ENCODE data around the gene FAAH2.
"Not testable (repeated sequence)": the region's sequence is repeated elsewhere in the genome, so short reads cannot be mapped to it uniquely, and the experiment has no call there.

FAAH2 gene

GRCh38 chrX:57286507-57287251, at the start of gene FAAH2:
Gene FAAH2, plus strand, starts transcription at chrX:57286706. Its CDS starts 120 bp downstream, at chrX:57286826.
- no peak for DNase-seq (ENCODE audit: low read depth)

- DNase-seq (ENCODE audit: low read depth): no peak
These were observed 44.5 kb upstream of the FAAH2 start for GRCh38 chrX:57241967-57242366.

GRCh38 chrX:57251965-57252364, 34.5 kb upstream of the FAAH2 start:
- no peak for DNase-seq (ENCODE audit: low read depth)

GRCh38 chrX:57265126-57265525, 21.4 kb upstream of the FAAH2 start:
- DNase-seq (ENCODE audit: low read depth): no peak

GRCh38 chrX:57266275-57266674, 20.2 kb upstream of the FAAH2 start:
- DNase-seq (ENCODE audit: low read depth): no peak

GRCh38 chrX:57266871-57267270, 19.6 kb upstream of the FAAH2 start:
- no peak for DNase-seq (ENCODE audit: low read depth)

GRCh38 chrX:57267308-57267707, 19.2 kb upstream of the FAAH2 start:
- no peak for DNase-seq (ENCODE audit: low read depth)

GRCh38 chrX:57270980-57271379, 15.5 kb upstream of the FAAH2 start:
- DNase-seq (ENCODE audit: low read depth): no peak

- no peak for DNase-seq (ENCODE audit: low read depth)
These were observed 3.9 kb upstream of the FAAH2 start for GRCh38 chrX:57282568-57282967.

- no peak for DNase-seq (ENCODE audit: low read depth)
These were observed 1.5 kb upstream of the FAAH2 start for GRCh38 chrX:57285001-57285400.

- no peak for DNase-seq (ENCODE audit: low read depth)
These were observed 2.6 kb downstream of the FAAH2 start for GRCh38 chrX:57289089-57289488.

GRCh38 chrX:57294961-57295360, 8.5 kb downstream of the FAAH2 start:
- no peak for DNase-seq (ENCODE audit: low read depth)

- not testable (repeated sequence) for DNase-seq (ENCODE audit: low read depth)
These were observed 9.2 kb downstream of the FAAH2 start for GRCh38 chrX:57295679-57296078.

GRCh38 chrX:57313583-57314215, 27.2 kb downstream of the FAAH2 start:
- no peak for DNase-seq (ENCODE audit: low read depth)

- DNase-seq (ENCODE audit: low read depth): no peak
These were observed 42.5 kb downstream of the FAAH2 start for GRCh38 chrX:57329008-57329407.

- DNase-seq (ENCODE audit: low read depth): not testable (repeated sequence)
These were observed 49.3 kb downstream of the FAAH2 start for GRCh38 chrX:57335790-57336189.

GRCh38 chrX:57353472-57354132, 67.1 kb downstream of the FAAH2 start:
- DNase-seq (ENCODE audit: low read depth): no peak

- DNase-seq (ENCODE audit: low read depth): no peak
These were observed 77.6 kb downstream of the FAAH2 start for GRCh38 chrX:57364145-57364544.

- DNase-seq (ENCODE audit: low read depth): no peak
These were observed 79.9 kb downstream of the FAAH2 start for GRCh38 chrX:57366430-57366829.

- DNase-seq (ENCODE audit: low read depth): no peak
These were observed 81.1 kb downstream of the FAAH2 start for GRCh38 chrX:57367649-57368048.

GRCh38 chrX:57368158-57368557, 81.7 kb downstream of the FAAH2 start:
- no peak for DNase-seq (ENCODE audit: low read depth)

- DNase-seq (ENCODE audit: low read depth): no peak
These were observed 92.8 kb downstream of the FAAH2 start for GRCh38 chrX:57379296-57379695.
